GDM1 (cell line): ENCODE data around the gene CARD10.

ENCODE experiments used
- DNase-seq: peaks from one replicate; lab custom pipeline; 2025; lab: John Stamatoyannopoulos, UW

CARD10 gene

GRCh38 chr22:37525746-37526350 is 6.6 kb upstream of the CARD10 start:
- no peak for DNase-seq

GRCh38 chr22:37525073-37525745 is 6.0 kb upstream of the CARD10 start:
- DNase-seq: no peak

GRCh38 chr22:37522482-37522881 is 3.3 kb upstream of the CARD10 start:
- no peak for DNase-seq

GRCh38 chr22:37521236-37521739 is 2.1 kb upstream of the CARD10 start:
- no peak for DNase-seq

- DNase-seq: no peak
Measured at GRCh38 chr22:37520776-37521191, 1.6 kb upstream of the CARD10 start.

- no peak for DNase-seq
Measured at GRCh38 chr22:37518509-37519267, 527 bp downstream of the CARD10 start.

GRCh38 chr22:37517826-37518450 is 1.3 kb downstream of the CARD10 start:
- no peak for DNase-seq

- no peak for DNase-seq
Measured at GRCh38 chr22:37516456-37516855, 2.8 kb downstream of the CARD10 start.

- DNase-seq: no peak
Measured at GRCh38 chr22:37515901-37516300, 3.3 kb downstream of the CARD10 start.

- DNase-seq: no peak
Measured at GRCh38 chr22:37514526-37515051, 4.6 kb downstream of the CARD10 start.

GRCh38 chr22:37511395-37512104 is 7.7 kb downstream of the CARD10 start:
- no peak for DNase-seq

- no peak for DNase-seq
Measured at GRCh38 chr22:37510091-37510490, 9.1 kb downstream of the CARD10 start.

- no peak for DNase-seq
Measured at GRCh38 chr22:37509059-37509860, 10.0 kb downstream of the CARD10 start.

- no peak for DNase-seq
Measured at GRCh38 chr22:37508431-37508992, 10.7 kb downstream of the CARD10 start.

GRCh38 chr22:37507731-37508130 is 11.5 kb downstream of the CARD10 start:
- DNase-seq: no peak

GRCh38 chr22:37505989-37506388 is 13.2 kb downstream of the CARD10 start:
- DNase-seq: no peak

GRCh38 chr22:37505565-37505964 is 13.7 kb downstream of the CARD10 start:
- DNase-seq: no peak

GRCh38 chr22:37504964-37505363 is 14.3 kb downstream of the CARD10 start:
- DNase-seq: no peak

- DNase-seq: no peak
Measured at GRCh38 chr22:37503850-37504249, 15.4 kb downstream of the CARD10 start.

- DNase-seq: no peak
Measured at GRCh38 chr22:37503183-37503683, 16.0 kb downstream of the CARD10 start.
